HEK293T (cell line): ENCODE data around the gene RIPOR2.
"Not testable (repeated sequence)": the region's sequence is repeated elsewhere in the genome, so short reads cannot be mapped to it uniquely, and the experiment has no call there.

ENCODE experiments used
- CTCF ChIA-PET: fragments of 350-600 bp; formaldehyde crosslinking; extraction: SDS; loops from one replicate; lab custom pipeline; 2021; ENCODE audit warnings: antibody characterized with exemption, inconsistent platforms; lab: Yijun Ruan, JAX
- POLR2A ChIA-PET: fragments of 350-600 bp; formaldehyde crosslinking; extraction: SDS; loops from one replicate; lab custom pipeline; 2020; ENCODE audit warnings: antibody characterized with exemption, inconsistent platforms; lab: Yijun Ruan, JAX
- DNase-seq: peaks from one replicate; pipeline ENCODE4 v3.0.0; 2012; ENCODE audit warnings: mixed read lengths; ENCODE audit errors: extremely low spot score
- ARNT ChIP-seq: fragments of 450-650 bp; IDR thresholded peaks from 2 replicates; pipeline ENCODE4 v1.6.1; 2017; ENCODE audit warnings: mild to moderate bottlenecking
- BHLHE40 ChIP-seq: fragments of 450-650 bp; IDR thresholded peaks from 2 replicates; pipeline ENCODE4 v1.6.1; 2016; ENCODE audit warnings: mild to moderate bottlenecking, moderate library complexity, borderline replicate concordance
- CTBP1 ChIP-seq: fragments of 450-650 bp; IDR thresholded peaks from 2 replicates; pipeline ENCODE4 v1.6.1; 2016; ENCODE audit warnings: borderline replicate concordance
- ELF4 ChIP-seq: fragments of 450-650 bp; IDR thresholded peaks from 2 replicates; pipeline ENCODE4 v1.6.1; 2017; ENCODE audit warnings: antibody characterized with exemption
- FOXA1 ChIP-seq: fragments of 450-650 bp; IDR thresholded peaks from 2 replicates; pipeline ENCODE4 v1.6.1; 2016; ENCODE audit warnings: mild to moderate bottlenecking
- FOXK2 ChIP-seq: fragments of 450-650 bp; IDR thresholded peaks from 2 replicates; pipeline ENCODE4 v1.6.1; 2016; ENCODE audit warnings: mild to moderate bottlenecking
- FOXM1 ChIP-seq: fragments of 450-650 bp; IDR thresholded peaks from 2 replicates; pipeline ENCODE4 v1.6.1; 2017; ENCODE audit warnings: mild to moderate bottlenecking, borderline replicate concordance
- HDGF ChIP-seq: fragments of 450-650 bp; IDR thresholded peaks from 2 replicates; pipeline ENCODE4 v1.6.1; 2017; ENCODE audit warnings: antibody characterized with exemption, borderline replicate concordance
- L3MBTL2 ChIP-seq: fragments of 450-650 bp; conservative IDR thresholded peaks from 2 replicates; pipeline ENCODE4 v1.6.1; 2016; ENCODE audit warnings: mild to moderate bottlenecking
- LEF1 ChIP-seq: fragments of 450-650 bp; IDR thresholded peaks from 2 replicates; pipeline ENCODE4 v1.6.1; 2017; ENCODE audit warnings: mild to moderate bottlenecking, borderline replicate concordance
- NFRKB ChIP-seq: fragments of 450-650 bp; IDR thresholded peaks from 2 replicates; pipeline ENCODE4 v1.6.1; 2016; ENCODE audit warnings: mild to moderate bottlenecking, moderate library complexity
- SP1 ChIP-seq: fragments of 450-650 bp; IDR thresholded peaks from 2 replicates; pipeline ENCODE4 v1.6.1; 2017
- SUZ12 ChIP-seq: fragments of 450-650 bp; IDR thresholded peaks from 2 replicates; pipeline ENCODE4 v1.6.1; 2016; ENCODE audit warnings: mild to moderate bottlenecking
- TARDBP ChIP-seq: fragments of 450-650 bp; IDR thresholded peaks from 2 replicates; pipeline ENCODE4 v1.6.1; 2016
- ZNF384 ChIP-seq: fragments of 450-650 bp; IDR thresholded peaks from 2 replicates; pipeline ENCODE4 v1.6.1; 2016
- TF ChIP-seq, protein P1 (sequence below): fragments of 450-650 bp; IDR thresholded peaks from 2 replicates; pipeline ENCODE4 v1.6.1; 2016

The RIPOR2 gene

DNA sequence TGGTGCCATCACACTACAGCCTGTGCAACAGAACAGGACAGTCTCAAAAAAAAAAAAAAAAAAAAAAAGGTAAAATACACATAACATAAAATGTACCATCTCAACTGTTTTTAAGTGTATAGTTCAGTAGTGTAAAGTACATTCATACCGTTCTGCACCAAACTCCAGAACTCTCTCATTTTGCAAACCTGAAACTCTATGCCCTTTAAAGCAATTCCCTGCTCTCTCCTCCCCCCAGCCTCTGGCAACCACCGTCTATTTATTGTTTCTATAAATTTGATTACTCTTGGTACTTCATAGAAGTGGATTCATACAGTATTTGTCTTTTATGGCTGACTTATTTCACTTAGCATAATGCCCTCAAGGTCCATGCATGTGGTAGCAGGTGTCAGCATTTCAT, 12.9 kb downstream of the RIPOR2 start:
- TF ChIP-seq CTBP1 (no peak), ZNF384 (no peak), HDGF (no peak), SP1 (no peak), ARNT (no peak), SUZ12 (no peak), TARDBP (no peak), LEF1 (no peak)
- TF ChIP-seq, protein P1, sequence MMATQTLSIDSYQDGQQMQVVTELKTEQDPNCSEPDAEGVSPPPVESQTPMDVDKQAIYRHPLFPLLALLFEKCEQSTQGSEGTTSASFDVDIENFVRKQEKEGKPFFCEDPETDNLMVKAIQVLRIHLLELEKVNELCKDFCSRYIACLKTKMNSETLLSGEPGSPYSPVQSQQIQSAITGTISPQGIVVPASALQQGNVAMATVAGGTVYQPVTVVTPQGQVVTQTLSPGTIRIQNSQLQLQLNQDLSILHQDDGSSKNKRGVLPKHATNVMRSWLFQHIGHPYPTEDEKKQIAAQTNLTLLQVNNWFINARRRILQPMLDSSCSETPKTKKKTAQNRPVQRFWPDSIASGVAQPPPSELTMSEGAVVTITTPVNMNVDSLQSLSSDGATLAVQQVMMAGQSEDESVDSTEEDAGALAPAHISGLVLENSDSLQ: no peak
- CTCF ChIA-PET: no interaction called here
- no peak for DNase-seq
- POLR2A ChIA-PET: no interaction called here

DNA sequence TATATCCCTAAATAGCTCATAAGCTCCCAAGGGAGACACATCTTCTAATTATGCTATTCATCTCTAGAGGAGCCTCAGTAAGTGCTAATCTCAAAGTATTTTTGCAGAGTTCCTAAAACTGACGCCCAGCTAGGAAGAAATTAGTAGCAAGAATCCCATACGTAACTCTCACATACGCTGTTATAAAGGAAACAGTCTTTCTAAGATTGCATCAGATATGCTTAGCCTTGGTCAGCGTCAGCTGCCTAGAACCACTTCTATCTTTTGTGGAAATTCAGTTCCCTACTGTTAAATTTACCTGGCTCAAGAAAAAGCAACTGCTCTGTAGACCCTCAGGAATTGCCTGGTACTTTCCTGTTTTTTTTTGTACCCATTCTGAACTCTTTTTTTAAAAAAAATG, 13.6 kb downstream of the RIPOR2 start:
- DNase-seq: no peak
- CTCF ChIA-PET: no interaction called here
- POLR2A ChIA-PET: no interaction called here
- TF ChIP-seq BHLHE40: no peak
- no peak for TF ChIP-seq FOXK2
- TF ChIP-seq NFRKB: no peak
- no peak for TF ChIP-seq SP1
- TF ChIP-seq SUZ12: no peak
- no peak for TF ChIP-seq ARNT
- TF ChIP-seq ELF4: no peak

DNA sequence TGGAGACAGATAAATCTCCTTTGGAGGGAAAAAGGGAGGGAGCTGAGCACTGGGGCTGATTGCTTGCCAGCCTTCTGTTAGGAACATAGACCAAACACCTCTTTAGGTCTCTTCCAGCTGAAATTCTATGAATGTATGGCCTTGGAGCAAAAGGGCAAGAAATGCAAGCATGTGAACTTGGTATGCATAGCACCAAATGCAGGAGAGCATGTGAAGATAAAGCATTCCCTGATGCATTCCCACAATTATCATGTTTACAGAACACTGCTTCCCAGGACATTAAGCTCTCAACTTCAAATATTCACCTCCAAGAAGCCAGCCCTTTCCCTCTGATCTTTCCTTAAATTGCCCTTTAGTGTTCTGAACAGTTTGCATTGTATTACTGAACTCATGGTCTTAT, 15.6 kb downstream of the RIPOR2 start:
- ChIA-PET POLR2A (no interaction called here), CTCF (interaction anchor here (1.0 to 2.1 kb wide), 3 partner anchors 11 to 14 kb away, joined by 3 to 9 read pairs (median 5); no protein-coding TSS in a partner anchor)
- no peak for DNase-seq
- TF ChIP-seq ELF4 (no peak), HDGF (no peak), CTBP1 (no peak)

DNA sequence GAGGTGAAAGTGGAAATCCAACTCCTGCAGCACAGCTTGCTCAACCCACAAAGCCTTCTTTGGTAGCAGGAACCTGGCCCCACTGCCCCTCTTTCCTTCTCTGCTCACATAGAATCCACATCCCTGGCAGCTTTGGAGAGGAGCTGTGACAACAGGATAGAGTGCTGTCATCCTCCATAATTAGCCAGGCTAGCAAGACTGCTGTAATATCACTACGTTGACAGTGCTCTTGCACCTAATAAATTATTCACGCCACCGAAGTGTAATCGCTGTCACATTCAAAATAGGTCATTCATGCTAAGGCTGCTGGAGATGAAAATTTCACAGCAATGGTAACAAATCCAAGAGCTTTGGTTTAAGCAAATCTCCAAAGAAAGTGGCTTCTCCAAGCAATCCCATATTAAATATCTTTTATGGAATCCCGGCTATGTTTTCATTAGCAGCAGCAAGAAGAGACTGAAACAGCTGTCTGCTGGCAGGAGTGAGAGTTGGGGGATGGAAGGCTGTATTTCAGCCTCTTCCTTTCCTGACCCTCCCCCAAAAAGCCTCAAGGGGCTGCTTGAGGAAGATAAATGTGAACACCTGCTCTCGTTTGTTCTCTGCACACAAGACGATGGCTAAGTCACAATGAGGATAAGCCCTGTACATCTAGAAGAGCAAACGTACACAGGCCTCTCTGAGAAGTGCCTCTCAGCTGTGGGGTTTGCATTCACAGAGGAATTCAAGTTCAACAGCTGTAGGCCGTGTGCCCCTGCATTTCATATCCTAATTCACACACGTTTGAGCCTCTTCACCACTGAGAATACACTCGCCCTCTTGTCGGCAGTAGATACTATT, 16.5 kb downstream of the RIPOR2 start:
- POLR2A ChIA-PET: no interaction called here
- CTCF ChIA-PET: interaction anchor here (2.1 kb wide), 1 partner anchor 14 kb away, joined by 9 read pairs; no protein-coding TSS in a partner anchor
- no peak for DNase-seq
- TF ChIP-seq ELF4: no peak
- no peak for TF ChIP-seq SUZ12
- TF ChIP-seq CTBP1: no peak
- TF ChIP-seq ARNT: no peak
- no peak for TF ChIP-seq FOXM1
- no peak for TF ChIP-seq FOXA1
- TF ChIP-seq ZNF384: no peak
- TF ChIP-seq FOXK2: no peak
- TF ChIP-seq LEF1: no peak
- TF ChIP-seq TARDBP: no peak

DNA sequence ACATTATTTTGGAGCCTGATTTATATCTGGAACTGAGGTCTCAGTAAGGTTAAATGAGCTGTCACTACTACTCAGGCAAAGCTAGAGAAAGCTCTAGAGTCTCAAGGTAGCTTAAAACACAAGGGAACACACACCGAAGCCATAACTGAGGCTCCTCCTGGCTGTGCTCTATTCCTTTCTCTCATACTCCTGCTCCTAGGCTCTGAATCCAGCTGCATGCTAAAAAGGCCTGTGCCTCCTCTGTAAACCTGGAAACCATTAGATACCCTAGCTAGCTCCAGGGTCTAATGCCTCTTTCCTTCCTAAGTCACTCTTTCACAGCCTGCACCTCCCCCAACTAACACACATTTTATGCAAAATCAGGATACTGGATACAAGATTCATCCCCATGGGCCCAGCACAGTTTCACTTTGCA, 17.1 kb downstream of the RIPOR2 start:
- no peak for DNase-seq
- ChIA-PET CTCF (interaction anchor here (2.1 kb wide), 1 partner anchor 15 kb away, joined by 9 read pairs; no protein-coding TSS in a partner anchor), POLR2A (no interaction called here)
- TF ChIP-seq NFRKB (no peak), LEF1 (no peak), ZNF384 (no peak), FOXA1 (no peak)

DNA sequence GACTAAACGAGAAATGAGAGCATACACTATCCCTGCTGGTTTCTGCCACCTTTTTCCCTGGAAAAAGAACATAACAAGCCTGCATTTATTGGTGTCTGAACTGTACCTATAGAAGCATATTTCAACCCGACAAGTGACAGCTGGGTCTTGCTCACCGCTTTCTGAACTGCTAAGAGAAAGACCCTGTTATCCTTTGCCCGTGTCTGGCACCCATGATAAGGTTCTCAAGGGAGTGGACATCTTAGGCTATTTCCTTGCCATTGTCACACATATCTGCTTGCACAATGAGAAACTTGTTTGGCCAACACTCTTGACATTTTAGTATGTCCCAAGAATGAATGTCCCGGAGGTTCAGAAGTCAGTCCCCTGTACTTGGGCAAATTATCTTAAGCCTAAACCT, 19.3 kb downstream of the RIPOR2 start:
- ChIA-PET CTCF (no interaction called here), POLR2A (no interaction called here)
- TF ChIP-seq NFRKB: no peak
- no peak for TF ChIP-seq LEF1
- TF ChIP-seq L3MBTL2: no peak
- no peak for TF ChIP-seq ZNF384
- no peak for TF ChIP-seq SP1
- no peak for TF ChIP-seq ARNT
- TF ChIP-seq HDGF: no peak
- no peak for TF ChIP-seq FOXA1
- TF ChIP-seq ELF4: no peak
- no peak for TF ChIP-seq TARDBP
- no peak for TF ChIP-seq CTBP1
- TF ChIP-seq SUZ12: no peak
- no peak for TF ChIP-seq BHLHE40
- no peak for TF ChIP-seq FOXK2
- TF ChIP-seq FOXM1: no peak
- TF ChIP-seq, protein P1: no peak
- DNase-seq: no peak

DNA sequence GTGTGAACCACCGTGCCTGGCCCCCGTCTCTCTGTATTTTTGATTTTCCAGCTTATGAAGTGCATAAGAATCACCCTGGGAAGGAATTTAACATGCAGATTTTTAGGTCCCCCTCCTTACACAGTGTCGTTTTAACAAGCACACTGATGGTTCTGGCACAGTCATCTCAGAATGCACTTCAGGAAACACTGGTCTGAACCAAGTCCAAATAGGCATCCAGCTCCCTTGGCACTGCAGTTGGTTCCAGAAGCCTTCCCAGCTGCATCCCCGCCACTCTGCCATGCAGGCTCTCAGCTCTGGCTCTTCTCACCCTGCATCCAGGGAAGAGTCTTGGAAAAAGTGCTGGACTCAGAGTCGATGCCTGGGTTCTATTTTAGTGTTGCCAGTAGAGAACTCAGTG, 20.1 kb downstream of the RIPOR2 start:
- no peak for TF ChIP-seq ZNF384
- no peak for TF ChIP-seq SUZ12
- TF ChIP-seq FOXM1: no peak
- TF ChIP-seq, protein P1: no peak
- TF ChIP-seq LEF1: no peak
- no peak for TF ChIP-seq BHLHE40
- TF ChIP-seq L3MBTL2: no peak
- CTCF ChIA-PET: no interaction called here
- POLR2A ChIA-PET: no interaction called here
- DNase-seq: no peak

DNA sequence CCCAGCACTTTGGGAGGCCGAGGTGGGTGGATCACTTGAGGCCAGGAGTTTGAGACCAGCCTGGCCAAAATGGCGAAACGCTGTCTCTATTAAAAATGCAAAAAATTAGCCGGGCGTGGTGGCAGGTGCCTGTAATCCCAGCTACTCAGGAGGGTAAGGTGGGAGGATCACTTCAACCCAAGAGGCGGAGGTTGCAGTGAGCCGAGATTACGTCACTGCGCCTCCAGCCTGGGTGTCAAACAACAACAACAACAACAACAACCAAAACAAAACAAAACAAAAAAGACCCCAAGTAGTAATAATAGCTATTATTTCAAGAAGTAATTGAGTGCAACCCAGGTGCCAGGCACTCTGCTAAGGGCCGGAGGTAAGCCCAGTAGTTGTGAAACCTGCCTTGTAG, 21.7 kb downstream of the RIPOR2 start:
- POLR2A ChIA-PET, CTCF ChIA-PET, DNase-seq: not testable (repeated sequence)
